HepG2 (cell line): ENCODE measurements around the gene NSD2. TPM values are rescaled to one million over a fixed set of nuclear protein-coding genes. Genes with fewer than 3 reads are reported as not detected.

Experiments
- CEBPB ChIP-seq: IDR thresholded peaks from 2 replicates; pipeline ENCODE4 v1.6.1; 2011; ENCODE audit warnings: low read depth, low read length, improper control_type of control experiment, borderline replicate concordance
- CSRNP2 ChIP-seq: sonication (generic); formaldehyde crosslinking; conservative IDR thresholded peaks from 2 replicates; pipeline ENCODE4 v1.8.0; 2022; ENCODE audit warnings: low read depth, missing genetic modification reagents
- E2F5 ChIP-seq: sonication (generic); formaldehyde crosslinking; conservative IDR thresholded peaks from 2 replicates; pipeline ENCODE4 v1.4.0; 2020; ENCODE audit warnings: missing genetic modification reagents
- ETV6 ChIP-seq: sonication (generic); formaldehyde crosslinking; conservative IDR thresholded peaks from 2 replicates; pipeline ENCODE4 v1.4.0; 2020; ENCODE audit warnings: missing genetic modification reagents
- HNF4A ChIP-seq: sonication (generic); formaldehyde crosslinking; IDR thresholded peaks from 2 replicates; pipeline ENCODE4 v1.4.0; 2020; ENCODE audit warnings: missing genetic modification reagents
- MAFK ChIP-seq, 2 experiments: IDR thresholded peaks in 1 of 2; conservative IDR thresholded peaks in 1 of 2; 2 replicates each; pipeline ENCODE4 v1.6.1; 2011; ENCODE audit warnings: improper control_type of control experiment in 2 of 2, low read length in 2 of 2
- RARG ChIP-seq: sonication (generic); formaldehyde crosslinking; IDR thresholded peaks from 2 replicates; pipeline ENCODE4 v1.4.0; 2020; ENCODE audit warnings: low read depth, mild to moderate bottlenecking, missing genetic modification reagents
- XRCC5 ChIP-seq: fragments of 200-400 bp; formaldehyde crosslinking; optimal IDR thresholded peaks from 2 replicates; pipeline ENCODE3; 2017; ENCODE audit warnings: mild to moderate bottlenecking, low read length
- YEATS2 ChIP-seq: sonication (generic); formaldehyde crosslinking; IDR thresholded peaks from 2 replicates; pipeline ENCODE4 v1.4.0; 2020; ENCODE audit warnings: missing genetic modification reagents, borderline replicate concordance
- ZBTB39 ChIP-seq: sonication (generic); formaldehyde crosslinking; IDR thresholded peaks from 2 replicates; pipeline ENCODE4 v1.5.0; 2020; ENCODE audit warnings: missing genetic modification reagents
- ZEB1 ChIP-seq: IDR thresholded peaks from 2 replicates; pipeline ENCODE4 v1.6.1; 2012; ENCODE audit warnings: mild to moderate bottlenecking, low read depth, inconsistent platforms; ENCODE audit not compliant: insufficient replicate concordance
- ZGPAT ChIP-seq: IDR thresholded peaks from 2 replicates; pipeline ENCODE4 v1.6.1; 2016; ENCODE audit warnings: mild to moderate bottlenecking
- ZNF251 ChIP-seq: sonication (generic); formaldehyde crosslinking; IDR thresholded peaks from 2 replicates; pipeline ENCODE4 v1.9.0; 2021; ENCODE audit warnings: mild to moderate bottlenecking, missing genetic modification reagents
- ZNF263 ChIP-seq: sonication (generic); formaldehyde crosslinking; IDR thresholded peaks from 2 replicates; pipeline ENCODE4 v1.4.0; 2020; ENCODE audit warnings: missing genetic modification reagents
- ZNF274 ChIP-seq: sonication (generic); formaldehyde crosslinking; IDR thresholded peaks from 2 replicates; pipeline ENCODE4 v1.5.1; 2020; ENCODE audit warnings: mild to moderate bottlenecking, missing genetic modification reagents
- ZNF367 ChIP-seq: sonication (generic); formaldehyde crosslinking; IDR thresholded peaks from 2 replicates; pipeline ENCODE4 v1.4.0; 2020; ENCODE audit warnings: missing genetic modification reagents, borderline replicate concordance
- ZNF468 ChIP-seq: sonication (generic); formaldehyde crosslinking; IDR thresholded peaks from 2 replicates; pipeline ENCODE4 v1.8.0; 2022; ENCODE audit warnings: mild to moderate bottlenecking, moderate library complexity, missing genetic modification reagents
- ZNF616 ChIP-seq: sonication (generic); formaldehyde crosslinking; IDR thresholded peaks from 2 replicates; pipeline ENCODE4 v1.5.0; 2020; ENCODE audit warnings: low read depth, mild to moderate bottlenecking, missing genetic modification reagents
- polyA plus RNA-seq, 8 experiments: library from polyadenylated mRNA; depleted of rRNA in 3 of 8; stranded (reverse) in 7 of 8; unstranded in 1 of 8; fragments of >200 nt; fragmentation: Illumina TruSeq in 4 of 8; extraction: Trizol in 4 of 8; gene quantifications; 2 replicates each; pipeline versions ENCODE4 v1.2.1 to v1.2.3, GENCODE V29; 2011 to 2016; ENCODE audit warnings: low read depth in 4 of 8, missing spikeins in 1 of 8, mixed read lengths in 1 of 8; ENCODE audit not compliant: insufficient read depth in 1 of 8
- total RNA-seq, 5 experiments: library from RNA; depleted of rRNA; stranded (reverse); fragments of >200 nt; fragmentation: Illumina TruSeq; extraction: Trizol; gene quantifications; 2 replicates each; pipeline ENCODE4 v1.2.3, GENCODE V29; 2016; ENCODE audit warnings: low read depth in 1 of 5

NSD2 gene
- total and polyA plus RNA-seq, 2 of the 13 experiments (the other 11 are each of a cell fraction or from before 2014, with no cell fraction given): 22.0 to 65.9 TPM

DNA sequence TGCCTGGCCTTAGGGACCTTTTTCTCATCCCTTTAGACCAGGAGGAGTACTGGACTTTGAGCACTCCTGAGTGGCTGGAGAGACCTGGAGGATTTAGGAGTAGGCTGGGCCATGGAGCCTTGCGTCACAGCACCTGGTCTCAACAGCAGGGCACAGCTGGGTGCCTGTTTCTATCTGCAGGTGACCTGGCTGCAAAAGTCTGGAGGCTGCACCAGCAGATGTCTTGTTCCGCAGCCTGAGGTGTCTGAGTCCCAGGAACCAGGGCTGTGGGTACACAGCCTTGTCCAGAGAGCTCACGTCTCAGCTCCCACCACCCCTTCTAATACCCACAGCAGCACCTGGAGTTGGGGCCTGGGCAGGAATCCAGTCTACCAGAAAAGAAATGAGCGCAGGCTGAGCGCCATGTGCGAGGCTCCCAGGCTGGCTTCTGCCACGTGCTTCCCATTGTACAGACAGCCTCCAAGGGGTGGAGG, 5.0 kb upstream of the NSD2 start (continued):
- TF ChIP-seq E2F5: no peak
- TF ChIP-seq ZNF274 (CRISPR knock-in tag): no peak
- no peak for TF ChIP-seq ZBTB39
- peak; percentile 30; the same call in 1 of the 2 replicates for TF ChIP-seq CEBPB
- no peak for TF ChIP-seq ZGPAT
- TF ChIP-seq HNF4A (CRISPR knock-in tag): peak; percentile 68
- no peak for TF ChIP-seq CSRNP2 (CRISPR knock-in tag)
- TF ChIP-seq ETV6 (CRISPR knock-in tag): no peak
- no peak for TF ChIP-seq ZNF468
- TF ChIP-seq ZNF367 (CRISPR knock-in tag): no peak
- no peak for TF ChIP-seq RARG (CRISPR knock-in tag)
- TF ChIP-seq ZNF251: no peak
- peak; percentile 64 for TF ChIP-seq XRCC5
- TF ChIP-seq ZNF263 (CRISPR knock-in tag): peak; percentile 79
- no peak for TF ChIP-seq ZNF616 (CRISPR knock-in tag)
- no peak for TF ChIP-seq MAFK (conservative IDR thresholded peaks at IDR 0.05 in 1 of 2, IDR thresholded peaks at IDR 0.05 in 1 of 2; ENCODE audit: low read length in 2 of 2)
- no peak for TF ChIP-seq YEATS2 (CRISPR knock-in tag)
- TF ChIP-seq ZEB1: peak; percentile 30
